Epidermal melanocyte (primary cell): ENCODE data around the gene TEK.

ENCODE experiments used
- DNase-seq: peaks from one replicate; pipeline ENCODE4 v3.0.0; 2011; ENCODE audit warnings: low spot score; ENCODE audit not compliant: insufficient read length

The TEK gene

GRCh38 chr9:27176971-27177370 is 67.9 kb downstream of the TEK start:
- no peak for DNase-seq

- no peak for DNase-seq
These were observed 70.3 kb downstream of the TEK start for GRCh38 chr9:27179245-27179865.

GRCh38 chr9:27181381-27181780 is 72.4 kb downstream of the TEK start:
- DNase-seq = no peak

- DNase-seq = no peak
These were observed 73.4 kb downstream of the TEK start for GRCh38 chr9:27182421-27182820.

GRCh38 chr9:27183131-27183530 is 74.1 kb downstream of the TEK start:
- DNase-seq = no peak

- no peak for DNase-seq
These were observed 74.7 kb downstream of the TEK start for GRCh38 chr9:27183701-27184100.

GRCh38 chr9:27184556-27185351 is 75.7 kb downstream of the TEK start:
- DNase-seq = no peak

GRCh38 chr9:27188426-27188825 is 79.4 kb downstream of the TEK start:
- DNase-seq = no peak

- no peak for DNase-seq
These were observed 80.4 kb downstream of the TEK start for GRCh38 chr9:27189426-27189825.

- no peak for DNase-seq
These were observed 83.4 kb downstream of the TEK start for GRCh38 chr9:27192291-27192960.

- no peak for DNase-seq
These were observed 84.9 kb downstream of the TEK start for GRCh38 chr9:27193886-27194285.

- DNase-seq = no peak
These were observed 85.5 kb downstream of the TEK start for GRCh38 chr9:27194401-27195091.

GRCh38 chr9:27195191-27195590 is 86.2 kb downstream of the TEK start:
- DNase-seq = no peak

- no peak for DNase-seq
These were observed 87.4 kb downstream of the TEK start for GRCh38 chr9:27196383-27196782.

- no peak for DNase-seq
These were observed 89.2 kb downstream of the TEK start for GRCh38 chr9:27198190-27198589.

GRCh38 chr9:27202056-27202455 is 93.0 kb downstream of the TEK start:
- DNase-seq = no peak

- no peak for DNase-seq
These were observed 94.8 kb downstream of the TEK start for GRCh38 chr9:27203783-27204182.

GRCh38 chr9:27204578-27204977 is 95.6 kb downstream of the TEK start:
- DNase-seq = no peak

- no peak for DNase-seq
These were observed 96.2 kb downstream of the TEK start for GRCh38 chr9:27205198-27205597.

- no peak for DNase-seq
These were observed 97.0 kb downstream of the TEK start for GRCh38 chr9:27206041-27206440.

- no peak for DNase-seq
These were observed 100.0 kb downstream of the TEK start for GRCh38 chr9:27209034-27209433.

GRCh38 chr9:27210588-27210987 is 101.6 kb downstream of the TEK start:
- no peak for DNase-seq
